Effector CD4-positive, alpha-beta T cell (primary cell): ENCODE results near the gene ARHGEF19.
"Not testable (repeated sequence)": the region's sequence is repeated elsewhere in the genome, so short reads cannot be mapped to it uniquely, and the experiment has no call there.

Source experiments
- DNase-seq: peaks from one replicate; pipeline ENCODE4 v3.0.0-alpha.2; 2020

Gene ARHGEF19

GRCh38 chr1:16202281-16203210 lies 9.9 kb downstream of the ARHGEF19 start:
- no peak for DNase-seq

GRCh38 chr1:16199700-16200099 lies 12.8 kb downstream of the ARHGEF19 start:
- no peak for DNase-seq

- DNase-seq = no peak
Observed at GRCh38 chr1:16199157-16199501, 13.3 kb downstream of the ARHGEF19 start.

- no peak for DNase-seq
Observed at GRCh38 chr1:16198444-16199156, 13.9 kb downstream of the ARHGEF19 start.

GRCh38 chr1:16196874-16197273 lies 15.6 kb downstream of the ARHGEF19 start:
- no peak for DNase-seq

- not testable (repeated sequence) for DNase-seq
Observed at GRCh38 chr1:16196139-16196538, 16.3 kb downstream of the ARHGEF19 start.

GRCh38 chr1:16195518-16195905 lies 16.9 kb downstream of the ARHGEF19 start:
- DNase-seq = no peak

- DNase-seq = no peak
Observed at GRCh38 chr1:16191916-16192546, 20.4 kb downstream of the ARHGEF19 start.

- DNase-seq = no peak
Observed at GRCh38 chr1:16191309-16191708, 21.1 kb downstream of the ARHGEF19 start.

GRCh38 chr1:16189921-16190621 lies 22.4 kb downstream of the ARHGEF19 start:
- DNase-seq = no peak

GRCh38 chr1:16189003-16189402 lies 23.4 kb downstream of the ARHGEF19 start:
- DNase-seq = no peak

GRCh38 chr1:16187748-16188401 lies 24.6 kb downstream of the ARHGEF19 start:
- peak; percentile 71 for DNase-seq

- no peak for DNase-seq
Observed at GRCh38 chr1:16186655-16187235, 25.7 kb downstream of the ARHGEF19 start.

GRCh38 chr1:16184557-16185303 lies 27.7 kb downstream of the ARHGEF19 start:
- no peak for DNase-seq

- DNase-seq = no peak
Observed at GRCh38 chr1:16183765-16184556, 28.5 kb downstream of the ARHGEF19 start.

- no peak for DNase-seq
Observed at GRCh38 chr1:16183179-16183578, 29.3 kb downstream of the ARHGEF19 start.

- no peak for DNase-seq
Observed at GRCh38 chr1:16181887-16182719, 30.3 kb downstream of the ARHGEF19 start.

GRCh38 chr1:16180291-16180824 lies 32.1 kb downstream of the ARHGEF19 start:
- no peak for DNase-seq
